GM21825 (cell line): ENCODE results near the gene CDK1.
A peak's percentile ranks its signal among the peaks of the same experiment; 100 is the strongest.
"Not testable (repeated sequence)": the region's sequence is repeated elsewhere in the genome, so short reads cannot be mapped to it uniquely, and the experiment has no call there.

Source experiments
- ATAC-seq: cut with Tn5 transposase; IDR thresholded peaks from one replicate; pipeline ENCODE4 v1.9.1; 2021; ENCODE audit warnings: mild to moderate bottlenecking, moderate library complexity; ENCODE audit not compliant: unreplicated experiment

Gene CDK1

DNA sequence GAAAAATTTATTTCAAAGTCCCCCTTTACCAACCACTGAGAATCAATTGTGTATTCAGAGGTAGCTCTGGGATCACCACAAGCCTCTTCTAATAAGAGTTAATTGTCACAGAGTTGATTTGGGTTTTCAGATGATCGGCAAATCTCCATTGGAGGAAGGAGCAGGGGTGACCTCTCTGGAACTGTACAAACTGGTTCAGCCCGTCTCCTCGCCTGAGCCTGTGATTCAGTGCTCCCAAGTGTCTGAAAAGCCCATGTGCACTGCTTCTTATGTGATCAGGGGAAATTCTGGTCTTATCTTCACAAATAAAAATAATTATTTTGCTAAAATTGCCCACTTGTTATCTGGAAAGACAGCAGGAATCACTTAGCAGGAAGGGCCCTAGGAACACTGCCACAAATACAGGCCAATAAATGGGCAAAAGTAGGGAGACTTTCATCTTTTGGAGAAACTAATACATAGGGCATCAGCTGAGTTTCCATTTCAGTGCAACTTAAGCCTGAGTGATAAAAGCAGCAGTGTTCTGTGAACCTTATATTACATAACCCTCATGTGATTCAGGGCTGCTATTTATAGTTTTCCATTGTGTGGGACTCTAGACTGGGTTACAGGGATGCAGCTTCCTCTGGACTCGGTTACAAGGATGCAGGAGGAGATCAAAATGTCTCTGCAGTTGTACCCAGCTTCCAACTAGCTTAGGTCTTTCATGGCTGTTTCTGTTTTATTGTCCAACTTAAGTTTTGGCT is 32.3 kb downstream of the CDK1 start:
- no peak for ATAC-seq

DNA sequence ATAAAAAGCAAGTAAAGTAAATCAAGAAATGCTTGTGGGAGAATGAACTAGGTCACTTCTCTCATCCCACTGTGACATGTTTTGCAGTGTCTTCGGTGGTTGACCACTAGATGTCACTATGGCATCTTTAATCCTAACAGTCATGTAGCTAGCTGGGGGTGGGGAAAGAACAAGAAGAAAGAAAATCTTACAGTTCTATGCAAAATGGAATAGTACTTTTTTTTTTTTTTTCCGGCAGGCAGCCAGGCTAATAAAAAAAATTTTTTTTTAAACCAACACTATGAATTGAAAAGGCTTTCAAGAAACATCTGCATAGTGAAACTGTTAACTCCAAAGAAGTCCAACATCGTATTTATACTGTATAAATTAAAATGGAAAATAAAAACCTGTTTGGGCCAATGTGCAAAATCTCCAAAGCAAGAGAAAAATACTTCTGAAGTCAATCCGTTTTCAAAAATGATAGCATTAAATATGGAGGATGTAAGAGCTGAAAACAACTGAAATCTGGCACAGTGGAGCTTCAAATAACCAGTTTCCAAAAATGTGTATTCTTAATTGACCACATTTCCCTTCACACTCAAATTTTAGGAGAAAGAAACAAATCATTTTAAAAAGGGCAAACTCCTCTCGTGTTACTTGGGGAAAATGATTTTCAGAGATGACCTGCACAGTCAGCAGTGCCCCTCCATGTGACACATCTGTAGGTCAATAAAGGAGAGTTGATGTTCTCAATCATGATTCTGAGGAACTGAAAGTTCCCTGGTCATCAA is 38.5 kb downstream of the CDK1 start:
- peak; percentile 76 for ATAC-seq

DNA sequence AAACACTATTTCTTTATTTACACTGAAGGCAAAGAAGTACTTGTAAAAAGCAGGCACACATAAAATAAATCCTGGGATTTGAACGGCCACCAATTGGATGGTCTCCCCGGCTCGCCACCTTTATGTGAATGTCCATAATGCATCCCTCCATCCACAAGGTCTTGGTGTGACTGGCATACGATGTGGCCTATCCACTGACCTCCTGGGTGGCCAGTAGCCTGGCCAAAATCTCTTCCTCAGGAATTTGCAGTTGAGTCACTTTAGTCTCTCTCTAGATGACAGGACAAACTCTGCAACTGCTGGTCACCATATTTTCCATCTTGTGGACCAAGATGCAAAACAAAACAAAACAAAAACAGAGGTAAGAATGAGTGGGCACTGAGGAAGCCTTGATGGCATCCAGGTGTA is 39.1 kb downstream of the CDK1 start:
- ATAC-seq = no peak

DNA sequence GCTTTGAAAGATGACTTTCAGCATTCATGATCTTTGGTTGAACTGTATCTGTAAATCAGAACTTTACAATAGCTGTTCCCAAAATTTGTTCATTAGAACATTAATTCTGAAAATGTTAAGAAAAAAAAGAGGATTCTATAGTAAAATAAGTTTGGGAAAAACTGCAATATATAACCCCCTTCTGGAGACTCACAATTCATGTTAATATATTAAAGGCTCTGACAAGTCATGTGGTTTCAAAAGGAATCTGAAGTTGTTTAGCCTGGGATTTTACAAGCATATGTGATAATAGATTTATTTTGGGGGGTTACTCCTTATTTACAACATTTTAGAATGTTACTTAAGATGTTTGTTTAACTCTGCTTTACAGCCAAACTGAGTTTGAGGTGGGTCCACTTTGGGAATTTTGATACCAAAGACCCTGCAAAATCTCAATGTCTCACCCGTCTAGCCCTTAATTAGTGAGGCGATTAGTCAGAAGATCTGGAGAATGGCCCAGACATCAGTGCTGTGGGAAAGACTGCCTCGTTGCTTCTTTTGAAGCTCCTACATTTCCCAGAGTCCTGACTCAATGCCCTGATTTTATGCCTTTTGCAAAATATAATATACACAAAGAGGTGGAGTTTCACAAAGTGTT is 40.0 kb downstream of the CDK1 start:
- ATAC-seq = no peak

DNA sequence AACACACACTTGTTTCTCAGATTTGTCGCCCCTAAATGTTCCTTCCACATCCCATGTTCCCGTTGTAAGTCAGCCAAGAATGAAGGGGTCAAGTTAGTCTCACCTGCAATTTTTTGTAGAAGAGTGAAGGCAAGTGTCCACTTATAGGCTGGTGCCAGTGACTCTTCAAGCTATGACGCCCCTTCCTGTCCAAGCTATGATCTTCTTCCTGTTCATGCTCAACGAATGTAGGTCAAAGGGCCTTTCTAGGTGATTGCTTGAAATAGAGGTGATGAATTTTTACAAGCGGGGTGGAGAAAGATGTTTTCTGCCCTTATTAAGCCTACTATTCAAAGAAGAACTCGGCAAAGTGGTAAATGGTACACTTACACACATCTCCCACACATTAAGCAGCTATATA is 41.0 kb downstream of the CDK1 start:
- no peak for ATAC-seq

DNA sequence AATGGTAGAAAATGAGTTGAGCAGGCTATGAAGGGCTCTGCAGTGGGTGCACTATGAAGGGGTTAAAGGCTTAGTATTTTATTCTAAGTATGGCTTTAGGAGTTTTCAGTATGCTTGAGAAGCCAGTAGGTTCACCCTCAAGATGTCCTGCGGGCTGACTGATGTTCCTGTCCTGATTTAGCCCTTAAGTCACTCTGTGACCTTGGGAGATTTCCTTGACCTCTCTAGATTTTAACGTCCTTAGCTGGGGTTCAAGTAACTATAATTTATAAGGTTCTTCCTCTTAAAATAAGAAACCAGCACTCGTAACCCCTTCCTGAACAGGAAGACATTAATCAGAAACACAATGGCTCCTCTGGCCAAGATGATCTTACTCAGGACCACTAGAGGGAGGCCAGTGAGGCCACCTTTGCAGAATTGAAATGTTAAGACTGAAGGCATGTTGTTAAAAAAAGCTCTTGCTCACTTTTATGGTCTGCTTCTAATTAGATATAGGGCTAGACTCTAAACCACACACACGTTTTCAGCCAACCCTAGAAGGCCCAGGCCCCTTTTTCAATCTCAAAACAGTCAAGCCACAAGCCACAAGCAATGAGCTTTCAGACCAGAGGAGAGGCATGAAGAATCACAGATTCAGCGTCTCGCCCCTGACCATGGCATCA is 41.9 kb downstream of the CDK1 start:
- peak; percentile 51 for ATAC-seq

DNA sequence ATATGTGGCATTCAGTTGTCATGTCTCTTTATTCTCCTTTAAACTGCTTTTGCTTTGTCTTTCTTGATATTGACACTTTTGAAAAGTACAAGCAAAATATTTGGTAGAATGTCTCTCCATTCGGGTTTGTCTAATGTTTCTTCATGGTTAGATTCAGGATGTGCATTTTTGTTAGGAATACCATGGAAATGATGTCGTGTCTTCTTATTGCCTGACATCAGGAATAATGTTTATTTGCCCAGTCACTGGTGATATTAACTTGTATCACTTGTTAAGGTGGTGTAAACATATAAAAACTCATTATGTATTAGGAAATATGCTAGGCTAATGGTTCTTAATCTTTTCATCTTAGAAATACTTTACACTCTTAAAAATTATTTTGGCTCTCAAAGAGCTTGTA is 43.4 kb downstream of the CDK1 start:
- ATAC-seq = no peak

DNA sequence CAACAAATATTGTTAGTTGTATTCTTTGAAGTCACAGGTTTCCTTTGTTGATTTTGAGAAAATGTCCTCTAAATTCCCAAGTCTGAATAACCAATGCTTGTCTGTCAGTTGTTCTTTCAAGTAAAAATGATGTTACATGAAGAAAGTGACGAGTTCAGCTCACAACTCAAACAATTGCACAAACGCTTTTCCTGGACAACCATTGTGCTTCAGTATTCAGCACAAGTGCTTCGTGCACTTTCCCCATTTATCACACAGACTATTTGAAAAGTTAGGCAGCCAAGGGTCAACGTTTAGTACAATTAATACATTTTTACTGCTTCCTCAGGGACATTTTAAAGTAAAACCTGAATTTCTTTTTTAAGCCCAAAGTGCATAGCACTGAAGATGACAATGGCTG is 44.5 kb downstream of the CDK1 start:
- no peak for ATAC-seq

DNA sequence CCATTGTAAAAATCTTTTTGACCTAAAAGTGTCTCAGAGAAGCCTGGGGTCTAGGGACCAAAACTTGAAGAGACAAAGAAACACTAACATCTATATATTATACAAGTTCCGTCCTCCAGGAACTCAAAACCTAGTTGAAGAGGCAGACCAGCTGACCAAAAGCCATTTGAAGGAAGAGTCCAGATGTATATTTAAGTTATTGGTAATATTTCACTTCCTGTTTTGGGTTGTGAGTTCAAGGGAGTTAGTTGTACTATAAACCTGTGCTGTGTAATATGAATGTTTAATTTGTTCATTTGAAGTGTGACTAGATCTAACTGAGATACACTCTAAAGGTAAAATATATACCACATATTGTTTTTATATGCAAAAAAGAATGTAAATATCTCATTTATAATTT is 45.0 kb downstream of the CDK1 start:
- ATAC-seq = no peak

DNA sequence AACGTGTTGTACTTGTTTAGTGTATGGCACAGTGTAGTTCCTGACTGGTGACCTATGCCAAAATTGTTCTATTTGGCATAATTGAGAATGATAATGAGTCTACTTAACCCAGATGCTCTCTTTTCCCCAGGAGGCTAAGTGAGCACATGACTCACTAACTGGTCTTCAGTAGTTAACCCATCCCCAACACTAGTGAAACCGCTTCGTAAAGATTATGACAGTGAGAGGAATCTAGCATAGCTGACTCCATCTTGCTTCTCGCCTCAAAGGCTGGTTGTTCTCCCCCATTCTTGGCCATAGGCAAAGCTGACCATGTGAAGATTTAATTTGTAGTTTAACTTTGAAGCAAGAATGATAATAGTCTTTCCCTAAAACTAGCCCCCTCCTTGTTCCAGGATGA is 47.2 kb downstream of the CDK1 start:
- no peak for ATAC-seq

DNA sequence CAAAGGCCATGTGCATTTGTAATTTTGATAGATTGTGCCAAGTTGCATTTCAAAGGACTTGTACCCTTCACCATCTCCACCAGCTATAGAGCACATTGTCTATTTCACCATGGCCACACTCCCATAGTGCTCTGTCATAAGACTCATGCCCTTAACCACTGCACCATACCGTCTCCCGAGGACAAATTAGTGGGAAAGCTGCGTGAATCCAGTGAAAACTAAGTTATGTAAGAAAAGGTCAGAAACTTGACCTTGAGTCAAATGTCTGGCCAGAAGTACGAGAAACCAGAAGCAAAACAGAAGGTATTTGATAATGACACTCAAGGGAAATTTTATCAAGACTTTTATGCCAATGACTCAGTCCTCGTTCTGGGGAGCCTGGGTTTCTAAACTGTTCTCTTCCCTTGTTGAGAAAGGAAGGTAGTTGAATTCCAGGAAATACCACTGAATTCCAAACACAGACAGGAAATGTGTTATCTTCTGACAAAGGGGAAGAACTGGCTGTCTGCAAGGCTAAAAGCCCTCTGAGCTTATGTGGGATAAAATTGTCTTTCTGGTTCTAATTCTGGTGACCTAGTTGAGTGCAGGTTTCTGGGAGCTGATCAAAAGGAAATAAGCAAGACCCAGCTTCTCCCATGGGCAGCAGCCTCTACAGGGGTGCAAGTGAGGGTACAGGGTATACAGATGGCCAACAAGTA is 49.7 kb downstream of the CDK1 start:
- ATAC-seq = no peak

DNA sequence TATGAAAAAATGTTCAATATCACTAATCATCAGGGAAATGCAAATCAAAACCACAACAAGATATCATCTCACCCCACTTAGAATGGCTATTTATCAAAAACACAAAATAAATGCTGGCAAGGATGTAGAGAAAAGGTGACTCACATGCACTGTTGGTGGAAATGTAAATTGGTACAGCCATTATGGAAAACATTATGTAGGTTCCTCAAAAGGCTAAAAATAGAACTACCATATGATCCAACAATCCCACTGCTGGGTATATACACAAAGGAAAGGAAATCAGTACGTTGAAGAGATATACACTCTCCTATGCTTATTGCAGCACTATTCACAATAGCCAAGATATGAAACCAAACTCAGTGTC is 50.2 kb downstream of the CDK1 start:
- ATAC-seq = no peak

DNA sequence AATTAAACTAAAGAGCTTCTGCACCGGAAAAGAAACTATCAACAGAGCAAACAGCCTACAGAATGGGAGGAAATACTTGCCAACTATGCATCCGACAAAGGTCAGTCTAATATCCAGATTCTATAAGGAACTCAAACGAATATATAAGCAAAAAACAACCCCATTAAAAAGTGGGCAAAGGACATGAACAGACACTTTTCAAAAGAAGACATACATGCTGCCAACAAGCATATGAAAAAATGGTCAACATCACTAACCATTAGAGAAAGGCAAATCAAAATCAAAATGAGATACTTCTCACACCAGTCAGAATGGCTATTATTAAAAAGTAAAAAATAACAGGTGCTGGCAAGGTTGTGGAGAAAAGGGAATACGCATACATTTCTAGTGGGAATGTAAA is 53.9 kb downstream of the CDK1 start:
- not testable (repeated sequence) for ATAC-seq

DNA sequence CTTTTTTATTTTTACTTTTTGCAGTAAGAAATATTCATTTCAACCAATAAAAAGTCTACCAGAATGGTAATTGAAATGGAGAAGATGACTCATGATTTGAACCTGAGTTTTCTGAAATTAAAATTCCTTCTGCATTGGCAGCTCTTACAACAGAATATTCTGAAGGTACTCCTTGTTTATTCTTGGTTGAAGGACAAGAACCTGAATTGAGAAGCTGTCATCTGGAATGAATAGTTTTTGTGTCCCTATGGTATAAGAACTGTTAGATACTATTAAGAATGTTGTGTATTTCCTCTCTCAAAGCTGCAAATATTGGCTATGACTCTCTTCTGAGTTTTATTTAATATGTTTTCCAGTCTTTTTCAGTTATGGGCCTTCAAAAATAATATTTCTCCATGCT is 56.1 kb downstream of the CDK1 start:
- ATAC-seq = no peak

DNA sequence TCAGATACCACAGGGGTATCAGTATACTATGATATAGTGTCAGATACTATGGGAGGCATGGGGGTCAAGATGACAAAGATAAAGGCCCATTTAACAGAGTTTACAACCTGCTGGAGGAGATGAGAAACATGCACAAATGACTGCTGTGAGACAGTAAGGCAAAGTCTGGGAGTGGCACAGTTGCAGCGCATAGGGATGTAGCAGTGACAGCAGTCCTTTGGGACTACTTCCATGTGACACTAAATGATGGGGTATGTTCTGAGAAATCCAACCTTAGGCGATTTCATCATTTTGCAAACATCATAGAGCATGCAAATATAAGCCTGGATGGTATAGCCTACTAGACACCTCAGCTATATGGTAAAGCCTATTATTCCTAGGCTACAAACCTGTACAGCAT is 56.8 kb downstream of the CDK1 start:
- ATAC-seq = no peak

DNA sequence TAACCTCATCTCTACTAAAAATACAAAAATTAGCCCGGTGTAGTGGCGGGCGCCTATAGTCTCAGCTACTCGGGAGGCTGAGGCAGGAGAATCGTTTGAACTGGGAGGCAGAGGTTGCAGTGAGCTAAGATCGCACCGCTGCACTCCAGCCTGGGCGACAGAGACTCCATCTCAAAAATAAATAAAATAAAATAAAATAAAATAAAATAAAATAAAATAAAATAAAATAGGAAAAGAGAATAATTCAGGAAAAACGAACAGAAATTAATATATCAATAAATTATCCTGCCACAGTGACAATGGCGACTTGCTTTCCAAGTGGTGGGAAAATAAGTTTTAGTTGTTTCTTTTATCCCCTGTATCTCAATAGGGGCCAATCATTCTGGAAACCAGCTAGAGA is 62.9 kb downstream of the CDK1 start:
- not testable (repeated sequence) for ATAC-seq

DNA sequence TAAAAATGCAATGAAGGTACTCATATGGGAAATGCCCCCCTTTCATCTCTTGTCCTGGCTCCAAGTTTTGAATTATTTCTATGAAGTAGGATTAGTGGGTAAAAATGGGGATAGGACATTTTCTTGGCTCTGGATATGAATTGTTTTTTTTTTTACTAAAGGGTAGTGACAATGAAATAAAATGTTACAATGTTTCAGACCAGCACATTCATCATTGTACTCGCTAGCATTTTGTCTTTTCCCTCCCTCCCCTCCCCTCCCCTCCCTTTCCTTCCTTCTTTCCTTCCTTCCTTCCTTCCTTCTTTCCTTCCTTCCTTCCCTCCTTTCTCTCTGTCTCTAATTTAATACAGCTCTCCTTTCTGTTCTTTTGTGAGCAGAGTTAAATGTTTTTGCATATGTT is 64.4 kb downstream of the CDK1 start:
- no peak for ATAC-seq
